ENCODE measurements around the gene SMIM41. TPM values are rescaled to one million over a fixed set of nuclear protein-coding genes. Genes with fewer than 3 reads are reported as not detected.

SMIM41 gene
- total and polyA plus RNA-seq, 2 donors from 2014 or later: 0.31 TPM; not detected in 1

DNA sequence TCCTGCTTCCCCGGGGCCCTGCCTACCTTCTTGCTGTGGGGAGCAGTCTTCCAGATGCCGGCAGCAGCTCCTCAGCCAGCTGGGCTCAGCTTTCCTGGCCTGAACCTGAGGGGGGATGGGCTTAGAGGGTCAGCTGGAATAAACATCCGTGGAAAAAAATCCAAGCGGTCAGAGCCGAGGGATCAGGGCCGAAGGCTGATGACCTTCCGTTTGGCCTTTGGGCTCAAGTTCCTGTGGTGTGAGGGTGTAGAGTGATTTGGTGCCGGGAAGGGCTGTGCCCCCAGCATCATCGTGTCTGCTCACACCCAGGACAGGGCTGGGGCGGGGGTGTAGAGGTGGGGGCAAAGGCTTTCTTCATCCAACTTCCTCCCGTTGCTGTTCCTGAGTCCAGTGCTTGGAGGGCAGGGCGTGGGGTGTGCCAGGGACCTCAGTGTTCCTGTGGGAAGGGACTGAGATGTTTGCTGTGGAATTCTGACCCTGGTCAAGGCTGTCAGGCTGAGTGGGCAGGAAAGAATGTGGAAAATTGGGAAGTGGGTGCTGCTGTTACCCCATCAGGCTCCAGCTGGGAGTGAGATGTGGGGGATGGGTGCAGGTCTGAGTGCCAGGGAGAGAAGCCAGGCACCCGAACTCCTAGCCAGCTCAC lies 2.6 kb downstream of the SMIM41 start:
- H3K4me1 ChIP-seq (ENCODE audit: control insufficient read depth in 2 of 3, insufficient read depth in 2 of 3, low read depth in 1 of 3, low read length in 3 of 3): peaks cover 0 to 20% (median 7%) of the 10 kb centered on the region in 3 donors
- H3K27me3 ChIP-seq (ENCODE audit: control insufficient read depth, insufficient read depth, low read length): no peaks in the 10 kb centered on the region
- FAIRE-seq: no peak
- H3K27ac ChIP-seq (ENCODE audit: low read depth in 2 of 2, low read length in 2 of 2): peak overlapping the region; percentile 41 to 56
- DNase-seq: peak; percentile 48 to 83 (median 65)
- H3K36me3 ChIP-seq (ENCODE audit: control insufficient read depth in 2 of 3, insufficient read depth in 3 of 3, low read length in 3 of 3): peaks cover 0 to 9% (median 5%) of the 10 kb centered on the region in 3 donors
- H3K9ac ChIP-seq (ENCODE audit: low read length in 3 of 3): no peak overlapping the region
- no peak for TF ChIP-seq CTCF (IDR thresholded peaks at IDR 0.05; ENCODE audit: borderline replicate concordance, extremely low read depth, insufficient read depth)
- H3K4me3 ChIP-seq (ENCODE audit: low read length in 3 of 3): no peak overlapping the region
- H3K9me3 ChIP-seq (ENCODE audit: control insufficient read depth in 2 of 3, insufficient read depth in 1 of 3, low read length in 3 of 3): no peaks in the 10 kb centered on the region
- intact Hi-C loops (cut with DNase I): no loop called here

DNA sequence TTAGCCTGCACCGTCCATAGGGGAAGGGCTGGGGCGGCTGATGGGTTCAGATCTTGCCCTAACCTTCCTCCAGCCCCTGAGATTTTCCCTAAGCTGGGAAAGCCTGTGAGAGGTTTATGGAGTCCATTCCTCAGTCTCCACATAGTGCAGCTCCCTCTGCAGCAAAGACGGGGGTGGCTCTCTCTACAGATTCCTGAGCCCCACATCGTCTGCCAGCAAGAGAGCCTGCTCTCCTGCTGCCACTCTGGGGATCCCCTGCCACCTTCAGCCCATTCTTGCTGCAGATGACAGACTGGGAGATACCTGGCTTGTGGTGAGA lies 3.1 kb downstream of the SMIM41 start:
- intact Hi-C loops (cut with DNase I): no loop called here
- Histone ChIP-seq H3K36me3 (ENCODE audit: control insufficient read depth in 2 of 3, insufficient read depth in 3 of 3, low read length in 3 of 3) (peaks cover 0 to 7% (median 4%) of the 10 kb centered on the region in 3 donors), H3K27ac (ENCODE audit: low read depth in 2 of 2, low read length in 2 of 2) (no peak overlapping the region), H3K4me3 (ENCODE audit: low read length in 3 of 3) (no peak overlapping the region), H3K9ac (ENCODE audit: low read length in 3 of 3) (no peak overlapping the region), H3K4me1 (ENCODE audit: control insufficient read depth in 2 of 3, insufficient read depth in 2 of 3, low read depth in 1 of 3, low read length in 3 of 3) (peaks cover 0 to 20% (median 7%) of the 10 kb centered on the region in 3 donors), H3K9me3 (ENCODE audit: control insufficient read depth in 2 of 3, insufficient read depth in 1 of 3, low read length in 3 of 3) (no peaks in the 10 kb centered on the region), H3K27me3 (ENCODE audit: control insufficient read depth, insufficient read depth, low read length) (no peaks in the 10 kb centered on the region)
- TF ChIP-seq CTCF (IDR thresholded peaks at IDR 0.05; ENCODE audit: borderline replicate concordance, extremely low read depth, insufficient read depth): no peak
- DNase-seq (no peak), FAIRE-seq (no peak)

DNA sequence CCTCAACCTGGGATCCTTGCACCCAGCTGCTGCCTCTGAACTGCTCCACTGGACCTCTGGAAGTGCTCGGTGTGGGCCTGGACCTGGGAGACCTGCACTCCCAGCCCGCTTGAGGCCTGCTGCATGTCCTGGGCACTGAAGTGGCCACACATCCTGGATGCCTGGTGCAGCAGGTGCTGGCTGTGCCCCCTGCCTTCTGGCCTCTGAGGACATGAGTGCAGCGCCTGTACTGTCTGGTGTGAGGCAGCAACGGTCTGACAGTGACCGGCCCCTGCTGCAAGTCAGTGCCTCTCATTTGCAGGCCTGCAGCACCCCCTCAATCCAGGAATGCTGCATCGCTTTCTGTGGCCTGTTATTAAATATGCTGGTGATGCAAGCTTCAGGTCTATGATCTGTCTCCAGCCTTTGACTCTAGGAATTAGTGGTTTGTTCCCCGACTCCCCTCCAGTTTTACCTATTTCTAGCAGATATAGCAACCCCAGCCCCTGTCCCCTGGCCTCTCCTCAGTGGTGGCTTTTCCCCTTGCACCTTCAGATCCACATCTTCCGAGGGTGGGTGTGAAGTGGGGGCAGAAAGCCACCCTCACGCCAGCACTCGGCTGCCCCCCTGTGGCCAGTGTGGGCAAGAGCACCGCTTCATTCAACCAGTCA lies 3.6 kb downstream of the SMIM41 start:
- DNase-seq (peak in 4 of 5 donors; percentile 51 to 74 (median 68)), FAIRE-seq (no peak)
- TF ChIP-seq CTCF (IDR thresholded peaks at IDR 0.05; ENCODE audit: borderline replicate concordance, extremely low read depth, insufficient read depth): peak; percentile 94
- intact Hi-C loops (cut with DNase I): no loop called here
- H3K27me3 ChIP-seq (ENCODE audit: control insufficient read depth, insufficient read depth, low read length): no peaks in the 10 kb centered on the region
- H3K9me3 ChIP-seq (ENCODE audit: control insufficient read depth in 2 of 3, insufficient read depth in 1 of 3, low read length in 3 of 3): no peaks in the 10 kb centered on the region
- H3K36me3 ChIP-seq (ENCODE audit: control insufficient read depth in 2 of 3, insufficient read depth in 3 of 3, low read length in 3 of 3): peaks cover 0 to 2% (median 2%) of the 10 kb centered on the region in 3 donors
- H3K9ac ChIP-seq (ENCODE audit: low read length in 3 of 3): no peak overlapping the region
- no peak overlapping the region for H3K4me3 ChIP-seq (ENCODE audit: low read length in 3 of 3)
- H3K4me1 ChIP-seq (ENCODE audit: control insufficient read depth in 2 of 3, insufficient read depth in 2 of 3, low read depth in 1 of 3, low read length in 3 of 3): peaks cover 0 to 20% (median 7%) of the 10 kb centered on the region in 3 donors
- H3K27ac ChIP-seq (ENCODE audit: low read depth in 2 of 2, low read length in 2 of 2): no peak overlapping the region
